GM12891 (cell line): ENCODE results near the gene MLLT6.
A peak's percentile ranks its signal among the peaks of the same experiment; 100 is the strongest.

ENCODE experiments used
- DNase-seq: peaks from one replicate; pipeline ENCODE4 v3.0.0; 2011; ENCODE audit warnings: low spot score; ENCODE audit not compliant: insufficient read length
- FAIRE-seq: peaks from 2 replicates; lab custom pipeline; 2011; peaks lifted over from hg19 to GRCh38; lab: Jason Lieb, UNC
- PAX5 ChIP-seq: IDR thresholded peaks from 2 replicates; pipeline ENCODE4 v1.6.1; 2011; ENCODE audit warnings: low read length, moderate library complexity, mild to moderate bottlenecking; ENCODE audit not compliant: insufficient read depth, severe bottlenecking
- POLR2A ChIP-seq: IDR thresholded peaks from 2 replicates; pipeline ENCODE4 v1.6.1; 2011; ENCODE audit warnings: low read depth, low read length, control low read depth
- POLR2AphosphoS5 ChIP-seq: IDR thresholded peaks from 2 replicates; pipeline ENCODE4 v1.6.1; 2011; ENCODE audit warnings: low read depth, low read length, control low read depth
- POU2F2 ChIP-seq: IDR thresholded peaks from 2 replicates; pipeline ENCODE4 v1.6.1; 2011; ENCODE audit warnings: low read depth, mild to moderate bottlenecking, control low read depth, low read length, moderate library complexity
- SPI1 ChIP-seq: IDR thresholded peaks from 2 replicates; pipeline ENCODE4 v1.6.1; 2011; ENCODE audit warnings: low read depth, low read length, control low read depth
- TAF1 ChIP-seq: IDR thresholded peaks from 2 replicates; pipeline ENCODE4 v1.6.1; 2011; ENCODE audit warnings: low read depth, low read length, control low read depth

The MLLT6 gene

GRCh38 chr17:38741461-38741860 is 36.4 kb downstream of the MLLT6 start:
- DNase-seq, result no peak
- FAIRE-seq, result no peak
- no peak for TF ChIP-seq POLR2AphosphoS5
- no peak for TF ChIP-seq PAX5
- TF ChIP-seq POU2F2, result no peak
- TF ChIP-seq TAF1, result no peak
- no peak for TF ChIP-seq POLR2A
- TF ChIP-seq SPI1, result no peak

- no peak for DNase-seq
- TF ChIP-seq TAF1, result no peak
- no peak for TF ChIP-seq POLR2A
- TF ChIP-seq PAX5, result no peak
- TF ChIP-seq POLR2AphosphoS5, result no peak
- TF ChIP-seq POU2F2, result no peak
- TF ChIP-seq SPI1, result no peak
- no peak for FAIRE-seq
Measured at GRCh38 chr17:38741921-38742410, 36.9 kb downstream of the MLLT6 start.

- no peak for FAIRE-seq
Measured at GRCh38 chr17:38742411-38743308, 37.6 kb downstream of the MLLT6 start.

GRCh38 chr17:38743556-38744171 is 38.6 kb downstream of the MLLT6 start:
- TF ChIP-seq POLR2AphosphoS5 (no peak), PAX5 (no peak), POU2F2 (no peak), POLR2A (no peak), TAF1 (no peak), SPI1 (no peak)
- DNase-seq (no peak), FAIRE-seq (no peak)

More at GRCh38 chr17:38742411-38743308, 37.6 kb downstream of the MLLT6 start:
- no peak for DNase-seq
- no peak for TF ChIP-seq TAF1
- no peak for TF ChIP-seq SPI1
- no peak for TF ChIP-seq PAX5
- TF ChIP-seq POU2F2, result no peak
- no peak for TF ChIP-seq POLR2AphosphoS5
- TF ChIP-seq POLR2A, result no peak

GRCh38 chr17:38745545-38745944 is 40.5 kb downstream of the MLLT6 start:
- FAIRE-seq (no peak), DNase-seq (no peak)
- TF ChIP-seq TAF1, result no peak
- 0 out of 2 replicates have a peak, but pooled peaks have one; percentile 13 for TF ChIP-seq POU2F2
- TF ChIP-seq POLR2A, result no peak
- TF ChIP-seq SPI1, result no peak
- no peak for TF ChIP-seq POLR2AphosphoS5

- FAIRE-seq (no peak), DNase-seq (no peak)
Measured at GRCh38 chr17:38746004-38746848, 41.2 kb downstream of the MLLT6 start.

GRCh38 chr17:38746849-38747462 is 41.9 kb downstream of the MLLT6 start:
- no peak for FAIRE-seq
- TF ChIP-seq POLR2AphosphoS5 (no peak), POLR2A (no peak), SPI1 (peak; percentile 87)
- DNase-seq, result no peak

More at GRCh38 chr17:38746004-38746848, 41.2 kb downstream of the MLLT6 start:
- TF ChIP-seq POLR2A (no peak), SPI1 (no peak), PAX5 (no peak), POU2F2 (no peak), POLR2AphosphoS5 (no peak), TAF1 (no peak)

- no peak for FAIRE-seq
- TF ChIP-seq PAX5 (no peak), POLR2AphosphoS5 (no peak), SPI1 (no peak), POU2F2 (no peak), POLR2A (no peak), TAF1 (no peak)
- no peak for DNase-seq
Measured at GRCh38 chr17:38747463-38748148, 42.5 kb downstream of the MLLT6 start.
